ENCODE data around the gene OR2V2.

- TF ChIP-seq, protein P1, sequence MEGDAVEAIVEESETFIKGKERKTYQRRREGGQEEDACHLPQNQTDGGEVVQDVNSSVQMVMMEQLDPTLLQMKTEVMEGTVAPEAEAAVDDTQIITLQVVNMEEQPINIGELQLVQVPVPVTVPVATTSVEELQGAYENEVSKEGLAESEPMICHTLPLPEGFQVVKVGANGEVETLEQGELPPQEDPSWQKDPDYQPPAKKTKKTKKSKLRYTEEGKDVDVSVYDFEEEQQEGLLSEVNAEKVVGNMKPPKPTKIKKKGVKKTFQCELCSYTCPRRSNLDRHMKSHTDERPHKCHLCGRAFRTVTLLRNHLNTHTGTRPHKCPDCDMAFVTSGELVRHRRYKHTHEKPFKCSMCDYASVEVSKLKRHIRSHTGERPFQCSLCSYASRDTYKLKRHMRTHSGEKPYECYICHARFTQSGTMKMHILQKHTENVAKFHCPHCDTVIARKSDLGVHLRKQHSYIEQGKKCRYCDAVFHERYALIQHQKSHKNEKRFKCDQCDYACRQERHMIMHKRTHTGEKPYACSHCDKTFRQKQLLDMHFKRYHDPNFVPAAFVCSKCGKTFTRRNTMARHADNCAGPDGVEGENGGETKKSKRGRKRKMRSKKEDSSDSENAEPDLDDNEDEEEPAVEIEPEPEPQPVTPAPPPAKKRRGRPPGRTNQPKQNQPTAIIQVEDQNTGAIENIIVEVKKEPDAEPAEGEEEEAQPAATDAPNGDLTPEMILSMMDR (IDR thresholded peaks at IDR 0.05) = no peak
- TF ChIP-seq POLR2A (IDR thresholded peaks at IDR 0.05) = no peak
Observed at GRCh38 chr5:181167814-181168488, 20.6 kb downstream of the OR2V2 start.

Measured in uterus (tissue), 2 donors.